GM23338 (cell line): Measurements from ENCODE around the gene EFCAB13. TPM values are rescaled to one million over a fixed set of nuclear protein-coding genes. Genes with fewer than 3 reads are reported as not detected.

Experiments used
- ATAC-seq: fragments of 200-7000 bp; cut with Tn5 transposase; 3 replicates; pipeline ENCODE4 v1.9.1; 2020
- DNase-seq: peaks from one replicate; pipeline ENCODE4 v3.0.0-alpha.2; 2015; ENCODE audit warnings: low spot score
- H2AFZ ChIP-seq: fragments of 200-600 bp; sonication (generic); 2 replicates; pipeline ENCODE4 v1.8.0; 2016; ENCODE audit warnings: antibody characterized with exemption, mild to moderate bottlenecking, moderate library complexity
- H3F3A ChIP-seq: fragments of 200-600 bp; sonication (generic); replicated peaks from 2 replicates; pipeline ENCODE4 v1.8.0; 2017; ENCODE audit warnings: antibody characterized with exemption, mixed run types, low read depth
- H3K27ac ChIP-seq: fragments of 200-600 bp; sonication (generic); 2 replicates; pipeline ENCODE4 v1.6.1; 2016; ENCODE audit warnings: low read depth
- H3K27me3 ChIP-seq: fragments of 200-600 bp; sonication (generic); 2 replicates; pipeline ENCODE4 v1.8.0; 2016; ENCODE audit warnings: mild to moderate bottlenecking, mixed run types, moderate library complexity; ENCODE audit not compliant: insufficient read depth
- H3K36me3 ChIP-seq: fragments of 200-600 bp; sonication (generic); 2 replicates; pipeline ENCODE4 v1.8.0; 2016; ENCODE audit warnings: mild to moderate bottlenecking; ENCODE audit not compliant: insufficient read depth
- H3K4me1 ChIP-seq: fragments of 200-600 bp; sonication (generic); 2 replicates; pipeline ENCODE4 v1.8.0; 2016; ENCODE audit warnings: mild to moderate bottlenecking, moderate library complexity; ENCODE audit not compliant: insufficient read depth
- H3K4me2 ChIP-seq: fragments of 200-600 bp; sonication (generic); 2 replicates; pipeline ENCODE4 v1.7.1; 2017; ENCODE audit warnings: mixed run types
- H3K4me3 ChIP-seq: fragments of 200-600 bp; sonication (generic); 2 replicates; pipeline ENCODE4 v1.6.1; 2016; ENCODE audit warnings: mixed run types
- H3K79me2 ChIP-seq: fragments of 200-600 bp; sonication (generic); replicated peaks from 2 replicates; pipeline ENCODE4 v1.8.0; 2017; ENCODE audit warnings: mild to moderate bottlenecking; ENCODE audit not compliant: insufficient read depth
- H3K9me2 ChIP-seq: fragments of 200-600 bp; sonication (generic); 2 replicates; pipeline ENCODE4 v1.8.0; 2017; ENCODE audit not compliant: insufficient read depth
- H4K20me1 ChIP-seq: fragments of 200-600 bp; sonication (generic); replicated peaks from 2 replicates; pipeline ENCODE4 v1.8.0; 2017; ENCODE audit warnings: mild to moderate bottlenecking; ENCODE audit not compliant: insufficient read depth
- H3K27ac Mint-ChIP-seq: 2 replicates; pipeline ENCODE4 v1.8.0; 2020; ENCODE audit warnings: inconsistent platforms, mild to moderate bottlenecking, moderate library complexity, mixed read lengths
- H3K27me3 Mint-ChIP-seq: 3 replicates; pipeline ENCODE4 v1.8.0; 2022; ENCODE audit warnings: low read depth, mild to moderate bottlenecking, moderate library complexity, mixed read lengths, inconsistent platforms; ENCODE audit not compliant: insufficient read depth, poor library complexity
- H3K36me3 Mint-ChIP-seq: 3 replicates; pipeline ENCODE4 v1.8.0; 2021; ENCODE audit warnings: low read depth, mild to moderate bottlenecking, inconsistent platforms, moderate library complexity, mixed read lengths
- H3K4me1 Mint-ChIP-seq: 3 replicates; pipeline ENCODE4 v1.8.0; 2020; ENCODE audit warnings: mild to moderate bottlenecking, inconsistent platforms, mixed read lengths
- H3K4me3 Mint-ChIP-seq: 3 replicates; pipeline ENCODE4 v1.8.0; 2021; ENCODE audit warnings: moderate library complexity, mild to moderate bottlenecking, inconsistent platforms, mixed read lengths
- H3K9me3 Mint-ChIP-seq: 3 replicates; pipeline ENCODE4 v1.8.0; 2020; ENCODE audit warnings: moderate library complexity, mild to moderate bottlenecking, inconsistent platforms, mixed read lengths
- CREB1 ChIP-seq: fragments of 250-450 bp; sonication (Bioruptor Pico); IDR thresholded peaks from 2 replicates; pipeline ENCODE4 v1.5.0; 2020; ENCODE audit warnings: low read depth, mild to moderate bottlenecking, moderate library complexity
- CTCF ChIP-seq, 2 experiments: fragments of 200-600 bp in 1 of 2; sonication (generic) in 1 of 2; conservative IDR thresholded peaks; 2 replicates each; pipeline versions ENCODE4 v1.5.1 to v1.6.1; 2016 to 2017; ENCODE audit warnings: antibody characterized with exemption in 2 of 2, low read depth in 2 of 2, mild to moderate bottlenecking in 2 of 2, moderate library complexity in 1 of 2
- ETS1 ChIP-seq: IDR thresholded peaks from 2 replicates; pipeline ENCODE4 v1.6.1; 2016; ENCODE audit warnings: antibody characterized with exemption
- EZH2 ChIP-seq: fragments of 200-600 bp; sonication (generic); IDR thresholded peaks from one replicate; pipeline ENCODE4 v1.8.0; 2017; ENCODE audit warnings: antibody characterized with exemption, mild to moderate bottlenecking, low read depth; ENCODE audit not compliant: unreplicated experiment
- EZH2phosphoT487 ChIP-seq: fragments of 200-600 bp; sonication (generic); IDR thresholded peaks from one replicate; pipeline ENCODE4 v1.8.1; 2018; ENCODE audit warnings: antibody characterized with exemption; ENCODE audit not compliant: unreplicated experiment
- JUNB ChIP-seq: IDR thresholded peaks from one replicate; pipeline ENCODE4 v1.6.1; 2016; ENCODE audit warnings: antibody characterized with exemption; ENCODE audit not compliant: unreplicated experiment
- POLR2AphosphoS5 ChIP-seq: IDR thresholded peaks from 2 replicates; pipeline ENCODE4 v1.6.1; 2016; ENCODE audit warnings: antibody characterized with exemption, low read depth
- REST ChIP-seq: IDR thresholded peaks from one replicate; pipeline ENCODE4 v1.6.1; 2018; ENCODE audit warnings: antibody characterized with exemption; ENCODE audit not compliant: unreplicated experiment
- STAT1 ChIP-seq: IDR thresholded peaks from one replicate; pipeline ENCODE4 v1.6.1; 2016; ENCODE audit warnings: antibody characterized with exemption; ENCODE audit not compliant: unreplicated experiment
- ZNF331 ChIP-seq: fragments of 250-450 bp; sonication (Bioruptor Pico); IDR thresholded peaks from 2 replicates; pipeline ENCODE4 v1.5.0; 2020; ENCODE audit warnings: low read depth, mild to moderate bottlenecking, moderate library complexity
- ZNF462 ChIP-seq: fragments of 250-450 bp; sonication (Bioruptor Pico); IDR thresholded peaks from 2 replicates; pipeline ENCODE4 v1.5.0; 2020; ENCODE audit warnings: mild to moderate bottlenecking, moderate library complexity
- polyA plus RNA-seq: library from polyadenylated mRNA; unstranded; fragments of >200 nt; fragmentation: Nextera tagmentation; extraction: Ambion mirVana; gene quantifications from 2 replicates; pipeline ENCODE4 v1.2.1, GENCODE V29; 2016
- total RNA-seq: library from RNA; depleted of rRNA; stranded (reverse); fragments of >200 nt; shearing (Covaris generic); gene quantifications from 2 replicates; pipeline ENCODE4 v1.2.3, GENCODE V29; 2014

Gene EFCAB13
- total and polyA plus RNA-seq, 2 experiments from 2014 or later = 4.1 to 5.4 TPM

- H3K36me3 Mint-ChIP-seq = no peaks in the 10 kb centered on the region
- no peaks in the 10 kb centered on the region for H3K36me3 ChIP-seq
- no peak overlapping the region for H3K27ac Mint-ChIP-seq
- TF ChIP-seq CREB1 (CRISPR knock-in tag) = no peak
- TF ChIP-seq EZH2phosphoT487 = no peak
- TF ChIP-seq JUNB = no peak
- no peak for TF ChIP-seq POLR2AphosphoS5
- TF ChIP-seq EZH2 = no peak
- TF ChIP-seq ZNF331 (CRISPR knock-in tag) = no peak
- TF ChIP-seq CTCF (conservative IDR thresholded peaks at IDR 0.05; ENCODE audit: low read depth in 2 of 2) = no peak
- TF ChIP-seq REST = no peak
- no peak for TF ChIP-seq ZNF462 (CRISPR knock-in tag)
- no peak for TF ChIP-seq STAT1
- TF ChIP-seq ETS1 = no peak
- no peak overlapping the region for H3K4me3 Mint-ChIP-seq
- no peak overlapping the region for H3K4me3 ChIP-seq
- H3K27ac ChIP-seq = no peak overlapping the region
- 0 out of 3 replicates have a peak, but pooled peaks cover 4% of the 10 kb centered on the region for H3K4me1 Mint-ChIP-seq
- H3K79me2 ChIP-seq = no peaks in the 10 kb centered on the region
- no peaks in the 10 kb centered on the region for H3F3A ChIP-seq
- no peaks in the 10 kb centered on the region for H3K4me1 ChIP-seq
- ATAC-seq = no peak
- no peak overlapping the region for H3K4me2 ChIP-seq
- H2AFZ ChIP-seq = peak overlapping the region; percentile 76
- no peaks in the 10 kb centered on the region; the same call in 2 of the 3 replicates for H3K9me3 Mint-ChIP-seq
- H3K27me3 Mint-ChIP-seq = peaks cover 10% of the 10 kb centered on the region
- no peaks in the 10 kb centered on the region for H4K20me1 ChIP-seq
- peaks cover 2% of the 10 kb centered on the region; the same call in 1 of the 2 replicates for H3K9me2 ChIP-seq
- no peak for DNase-seq
- no peaks in the 10 kb centered on the region for H3K27me3 ChIP-seq
Observed at GRCh38 chr17:47304186-47304585, 19.6 kb upstream of the EFCAB13 start.
